ENCODE measurements around the gene PRKRA.
"Not testable (repeated sequence)": the region's sequence is repeated elsewhere in the genome, so short reads cannot be mapped to it uniquely, and the experiment has no call there.

PRKRA gene

GRCh38 chr2:178450774-178451525 lies at the start of gene PRKRA, which contains the start of gene PJVK:
PRKRA (minus strand) TSS chr2:178451175; CDS start chr2:178451030, 145 bp downstream.
PJVK (plus strand) TSS chr2:178451378; CDS start chr2:178453410, 2,032 bp downstream.
- peak; percentile 97 for DNase-seq

- no peak for DNase-seq
Measured at GRCh38 chr2:178499640-178500039, 48.7 kb upstream of the PRKRA start.

- DNase-seq: no peak
Measured at GRCh38 chr2:178498137-178498536, 47.2 kb upstream of the PRKRA start.

GRCh38 chr2:178496049-178496448 lies 45.1 kb upstream of the PRKRA start:
- no peak for DNase-seq

GRCh38 chr2:178491612-178492011 lies 40.6 kb upstream of the PRKRA start:
- no peak for DNase-seq

- DNase-seq: no peak
Measured at GRCh38 chr2:178485356-178485755, 34.4 kb upstream of the PRKRA start.

- no peak for DNase-seq
Measured at GRCh38 chr2:178484245-178485041, 33.5 kb upstream of the PRKRA start.

- peak; percentile 9 for DNase-seq
Measured at GRCh38 chr2:178482437-178482836, 31.5 kb upstream of the PRKRA start.

GRCh38 chr2:178480227-178481181 lies 29.5 kb upstream of the PRKRA start, which contains the start of gene PLEKHA3:
PLEKHA3 (plus strand) TSS chr2:178480457; CDS start chr2:178480870, 413 bp downstream.
- peak; percentile 88 for DNase-seq

- no peak for DNase-seq
Measured at GRCh38 chr2:178479758-178480226, 28.8 kb upstream of the PRKRA start.

GRCh38 chr2:178479275-178479616 lies 28.3 kb upstream of the PRKRA start:
- no peak for DNase-seq

GRCh38 chr2:178478439-178479274 lies 27.7 kb upstream of the PRKRA start, which contains the start of gene FKBP7:
FKBP7 (minus strand) TSS chr2:178478600; CDS start chr2:178478499, 101 bp downstream.
- DNase-seq: peak; percentile 90

GRCh38 chr2:178478130-178478438 lies 27.1 kb upstream of the PRKRA start:
- DNase-seq: peak; percentile 8

- DNase-seq: no peak
Measured at GRCh38 chr2:178477443-178478129, 26.6 kb upstream of the PRKRA start.

- no peak for DNase-seq
Measured at GRCh38 chr2:178476477-178476876, 25.5 kb upstream of the PRKRA start.

GRCh38 chr2:178474560-178474959 lies 23.6 kb upstream of the PRKRA start:
- no peak for DNase-seq

GRCh38 chr2:178473931-178474330 lies 23.0 kb upstream of the PRKRA start:
- no peak for DNase-seq

- no peak for DNase-seq
Measured at GRCh38 chr2:178473373-178473772, 22.4 kb upstream of the PRKRA start.

- not testable (repeated sequence) for DNase-seq
Measured at GRCh38 chr2:178471313-178471712, 20.3 kb upstream of the PRKRA start.

GRCh38 chr2:178469219-178469849 lies 18.4 kb upstream of the PRKRA start:
- no peak for DNase-seq

Data from CD4-positive, alpha-beta T cell treated with Interleukin-17A for 4 hours (primary cell).